Lung (tissue), 12 donors: Measurements from ENCODE around the gene FBN2. TPM values are rescaled to one million over a fixed set of nuclear protein-coding genes. Genes with fewer than 3 reads are reported as not detected.

Experiments
- ATAC-seq: fragments of 200-7000 bp; cut with Tn5 transposase; one replicate; pipeline ENCODE4 v1.9.1; 2020; ENCODE audit warnings: moderate number of reproducible peaks; ENCODE audit not compliant: insufficient read depth, low FRiP score
- DNase-seq, 3 donors: peaks; one replicate each; pipeline ENCODE4 v3.0.0-alpha.2; 2013 to 2017
- H3K27ac ChIP-seq, 2 donors: one replicate each; pipeline ENCODE4 v1.5.1; 2013; ENCODE audit warnings: mild to moderate bottlenecking in 2 of 2, moderate library complexity in 2 of 2, control low read depth in 1 of 2, inconsistent platforms in 1 of 2, low read depth in 1 of 2, low read length in 1 of 2
- H3K27me3 ChIP-seq, 3 donors: one replicate each; pipeline ENCODE4 v1.5.1; 2013; ENCODE audit warnings: low read length in 2 of 3; ENCODE audit not compliant: control insufficient read depth in 3 of 3, insufficient read depth in 3 of 3
- H3K36me3 ChIP-seq, 4 donors: one replicate each; pipeline ENCODE4 v1.5.1; 2013; ENCODE audit warnings: low read length in 4 of 4, mild to moderate bottlenecking in 1 of 4, moderate library complexity in 1 of 4; ENCODE audit not compliant: control insufficient read depth in 4 of 4, insufficient read depth in 4 of 4
- H3K4me1 ChIP-seq, 5 donors: one replicate each; pipeline ENCODE4 v1.5.1; 2013; ENCODE audit warnings: low read length in 5 of 5, mild to moderate bottlenecking in 2 of 5, moderate library complexity in 1 of 5; ENCODE audit not compliant: control insufficient read depth in 5 of 5, insufficient read depth in 5 of 5
- H3K4me3 ChIP-seq: one replicate; pipeline ENCODE4 v1.5.1; 2013; ENCODE audit warnings: mild to moderate bottlenecking, control low read depth, moderate library complexity
- H3K9ac ChIP-seq, 2 donors: one replicate each; pipeline ENCODE4 v1.5.1; 2013; ENCODE audit warnings: low read length in 2 of 2, control low read depth in 1 of 2; ENCODE audit not compliant: insufficient read depth in 1 of 2
- H3K9me3 ChIP-seq, 4 donors: one replicate each; pipeline ENCODE4 v1.5.1; 2013; ENCODE audit warnings: low read length in 3 of 4, mild to moderate bottlenecking in 1 of 4, moderate library complexity in 1 of 4; ENCODE audit not compliant: control insufficient read depth in 4 of 4, insufficient read depth in 3 of 4
- CTCF ChIP-seq: IDR thresholded peaks from 2 replicates; pipeline ENCODE4 v1.5.1; 2012; ENCODE audit warnings: mild to moderate bottlenecking; ENCODE audit errors: control extremely low read depth, extremely low read depth
- WGBS, 2 donors: extraction: QIAGEN DNeasy Blood & Tissue Kit; methylation state at CpG; one replicate each; pipeline ENCODE4 v1.1.7; 2013; 5-methylcytosine and 5-hydroxymethylcytosine counted together
- polyA plus RNA-seq, 2 donors: library from polyadenylated mRNA; stranded (reverse); fragments of 200-250 nt; gene quantifications; one replicate each; pipeline ENCODE4 v1.2.1, GENCODE V29; 2013
- total RNA-seq, 2 donors: library from RNA; depleted of rRNA in 1 of 2; stranded (reverse); fragments of >200 nt in 1 of 2; gene quantifications; one replicate each; pipeline ENCODE4 v1.2.1, GENCODE V29; 2014 to 2021
- donor health status: control.
- donor health status: control.
- donor health status: Bipolar disorder and iron deficiency.
- donor health status: healthy.
- donor health status: DM: yes; HTN: yes; CAD: no.

FBN2 gene
- total and polyA plus RNA-seq, 4 donors, result 0.06 to 13.1 (median 1.1) TPM

- DNase-seq (no peak), ATAC-seq (no peak)
- TF ChIP-seq CTCF, result no peak
- H3K27me3 ChIP-seq, result no peaks in the 10 kb centered on the region
- WGBS, 2 donors, result 76 to 83% methylated on average over 6 of the region's 6 CpGs
- no peak overlapping the region for H3K4me3 ChIP-seq
- H3K27ac ChIP-seq, result peak overlapping the region in 1 of 2 donors; percentile 91
- no peaks in the 10 kb centered on the region for H3K9me3 ChIP-seq
- no peak overlapping the region for H3K9ac ChIP-seq
- no peaks in the 10 kb centered on the region for H3K4me1 ChIP-seq
- peaks cover 0 to 4% (median 0%) of the 10 kb centered on the region in 4 donors for H3K36me3 ChIP-seq
Measured at GRCh38 chr5:128271859-128272464, 266.1 kb downstream of the FBN2 start.

DNA sequence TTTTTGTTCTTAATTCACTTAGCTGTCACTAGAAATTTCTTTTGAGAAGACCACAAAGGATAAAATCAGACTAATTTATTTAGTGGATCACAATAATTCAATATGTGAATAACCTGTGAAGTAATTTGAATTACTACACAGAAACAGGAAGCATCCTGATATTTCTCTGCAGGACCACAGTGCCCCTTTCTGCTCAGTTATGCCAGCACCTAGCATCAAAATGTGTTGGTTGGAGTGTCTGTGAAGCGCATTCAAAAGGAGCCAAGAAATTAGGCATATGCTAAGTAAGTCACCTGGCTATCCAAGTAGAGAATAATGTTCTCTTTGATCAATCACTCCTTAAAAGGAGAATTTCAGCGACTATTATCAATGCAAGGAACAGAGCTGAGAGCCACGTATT is 267.0 kb downstream of the FBN2 start:
- Histone ChIP-seq H3K4me1 (peaks cover 0 to 3% (median 0%) of the 10 kb centered on the region in 5 donors), H3K36me3 (no peaks in the 10 kb centered on the region), H3K27me3 (no peaks in the 10 kb centered on the region), H3K9ac (no peak overlapping the region), H3K27ac (peak overlapping the region in 1 of 2 donors; percentile 83), H3K9me3 (no peaks in the 10 kb centered on the region), H3K4me3 (no peak overlapping the region)
- no peak for DNase-seq
- 76 to 91% methylated on average over 3 of the region's 3 CpGs for WGBS, 2 donors
- no peak for ATAC-seq
- no peak for TF ChIP-seq CTCF

GRCh38 chr5:128264564-128265360 is 273.3 kb downstream of the FBN2 start:
- TF ChIP-seq CTCF, result no peak
- H3K27me3 ChIP-seq, result no peaks in the 10 kb centered on the region
- no peak overlapping the region for H3K4me3 ChIP-seq
- H3K9ac ChIP-seq, result no peak overlapping the region
- H3K4me1 ChIP-seq, result peaks cover 0 to 12% (median 4%) of the 10 kb centered on the region in 5 donors
- DNase-seq (peak in 2 of 3 donors; percentile 32 to 47), ATAC-seq (no peak)
- H3K36me3 ChIP-seq, result peaks cover 0 to 20% (median 7%) of the 10 kb centered on the region in 4 donors
- H3K27ac ChIP-seq, result no peak overlapping the region
- 70 to 84% methylated on average over 3 of the region's 3 CpGs for WGBS, 2 donors
- H3K9me3 ChIP-seq, result no peaks in the 10 kb centered on the region
